H7 (cell line): ENCODE data around the gene SCGB1D2. TPM values are rescaled to one million over a fixed set of nuclear protein-coding genes. Genes with fewer than 3 reads are reported as not detected.

Source experiments
- DNase-seq: peaks from one replicate; pipeline ENCODE4 v3.0.0; 2012
- H3K27me3 ChIP-seq: 2 replicates; pipeline ENCODE4 v1.6.0; 2011; ENCODE audit warnings: mild to moderate bottlenecking, low read length; ENCODE audit not compliant: control insufficient read depth, insufficient read depth
- H3K36me3 ChIP-seq: replicated peaks from 2 replicates; pipeline ENCODE4 v1.5.1; 2011; ENCODE audit warnings: low read length; ENCODE audit not compliant: control insufficient read depth, insufficient read depth
- H3K4me3 ChIP-seq: 2 replicates; pipeline ENCODE4 v1.5.1; 2011; ENCODE audit warnings: low read depth, mild to moderate bottlenecking, control low read depth, low read length, moderate library complexity; ENCODE audit not compliant: insufficient read depth
- total RNA-seq: library from RNA; depleted of rRNA; stranded (reverse); fragments of >200 nt; shearing (Covaris generic); gene quantifications from 2 replicates; pipeline ENCODE4 v1.2.3, GENCODE V29; 2014

SCGB1D2 gene
- total RNA-seq, 1 experiment from 2014 or later: not detected

GRCh38 chr11:62236187-62236586 is 5.9 kb upstream of the SCGB1D2 start:
- Histone ChIP-seq H3K27me3 (no peaks in the 10 kb centered on the region; the same call in 1 of the 2 replicates), H3K36me3 (no peaks in the 10 kb centered on the region), H3K4me3 (no peak overlapping the region)
- DNase-seq: no peak

GRCh38 chr11:62237499-62237898 is 4.5 kb upstream of the SCGB1D2 start:
- H3K27me3 ChIP-seq: no peaks in the 10 kb centered on the region; the same call in 1 of the 2 replicates

GRCh38 chr11:62238151-62238550 is 3.9 kb upstream of the SCGB1D2 start:
- DNase-seq: no peak
- H3K36me3 ChIP-seq: no peaks in the 10 kb centered on the region
- no peaks in the 10 kb centered on the region; the same call in 1 of the 2 replicates for H3K27me3 ChIP-seq
- no peak overlapping the region for H3K4me3 ChIP-seq

More at GRCh38 chr11:62237499-62237898, 4.5 kb upstream of the SCGB1D2 start:
- no peak overlapping the region for H3K4me3 ChIP-seq
- no peaks in the 10 kb centered on the region for H3K36me3 ChIP-seq
- no peak for DNase-seq

- no peaks in the 10 kb centered on the region for H3K36me3 ChIP-seq
- DNase-seq: no peak
- H3K4me3 ChIP-seq: no peak overlapping the region
- no peaks in the 10 kb centered on the region; the same call in 1 of the 2 replicates for H3K27me3 ChIP-seq
Observed at GRCh38 chr11:62241095-62241494, 944 bp upstream of the SCGB1D2 start.

GRCh38 chr11:62245271-62245753 is 3.3 kb downstream of the SCGB1D2 start:
- Histone ChIP-seq H3K36me3 (no peaks in the 10 kb centered on the region), H3K4me3 (no peak overlapping the region), H3K27me3 (no peaks in the 10 kb centered on the region)
- DNase-seq: peak; percentile 62

- Histone ChIP-seq H3K27me3 (no peaks in the 10 kb centered on the region), H3K36me3 (no peaks in the 10 kb centered on the region), H3K4me3 (no peak overlapping the region)
- no peak for DNase-seq
Observed at GRCh38 chr11:62251698-62252097, 9.7 kb downstream of the SCGB1D2 start.

- Histone ChIP-seq H3K4me3 (no peak overlapping the region), H3K36me3 (no peaks in the 10 kb centered on the region), H3K27me3 (no peaks in the 10 kb centered on the region)
- no peak for DNase-seq
Observed at GRCh38 chr11:62253999-62254542, 12.0 kb downstream of the SCGB1D2 start.

GRCh38 chr11:62256281-62256680 is 14.2 kb downstream of the SCGB1D2 start:
- Histone ChIP-seq H3K4me3 (no peak overlapping the region), H3K27me3 (no peaks in the 10 kb centered on the region), H3K36me3 (no peaks in the 10 kb centered on the region)
- no peak for DNase-seq

- DNase-seq: no peak
- H3K4me3 ChIP-seq: no peak overlapping the region
Observed at GRCh38 chr11:62260261-62260953, 18.4 kb downstream of the SCGB1D2 start.

GRCh38 chr11:62264004-62264403 is 22.0 kb downstream of the SCGB1D2 start:
- no peak for DNase-seq
- H3K36me3 ChIP-seq: no peaks in the 10 kb centered on the region
- H3K27me3 ChIP-seq: no peaks in the 10 kb centered on the region
- H3K4me3 ChIP-seq: no peak overlapping the region

More at GRCh38 chr11:62260261-62260953, 18.4 kb downstream of the SCGB1D2 start:
- Histone ChIP-seq H3K27me3 (no peaks in the 10 kb centered on the region), H3K36me3 (no peaks in the 10 kb centered on the region)

GRCh38 chr11:62266558-62266957 is 24.5 kb downstream of the SCGB1D2 start:
- no peak overlapping the region for H3K4me3 ChIP-seq
- no peak for DNase-seq
- H3K27me3 ChIP-seq: no peaks in the 10 kb centered on the region
- H3K36me3 ChIP-seq: no peaks in the 10 kb centered on the region

- no peaks in the 10 kb centered on the region for H3K27me3 ChIP-seq
- H3K4me3 ChIP-seq: no peak overlapping the region
Observed at GRCh38 chr11:62267050-62267449, 25.0 kb downstream of the SCGB1D2 start.

GRCh38 chr11:62267576-62267975 is 25.5 kb downstream of the SCGB1D2 start:
- no peaks in the 10 kb centered on the region for H3K36me3 ChIP-seq
- no peaks in the 10 kb centered on the region for H3K27me3 ChIP-seq
- no peak for DNase-seq
- H3K4me3 ChIP-seq: no peak overlapping the region

More at GRCh38 chr11:62267050-62267449, 25.0 kb downstream of the SCGB1D2 start:
- H3K36me3 ChIP-seq: no peaks in the 10 kb centered on the region
- DNase-seq: no peak

GRCh38 chr11:62269654-62270278 is 27.7 kb downstream of the SCGB1D2 start, which contains the start of gene SCGB2A2:
Gene SCGB2A2, plus strand, starts transcription at chr11:62270158. Its CDS starts 59 bp downstream, at chr11:62270217.
- DNase-seq: peak; percentile 41
- H3K4me3 ChIP-seq: no peak within 1 kb of the TSS
- no peaks in the 10 kb centered on the region for H3K36me3 ChIP-seq
- no peaks in the 10 kb centered on the region for H3K27me3 ChIP-seq

- DNase-seq: peak; percentile 16
- no peaks in the 10 kb centered on the region for H3K27me3 ChIP-seq
- no peak overlapping the region for H3K4me3 ChIP-seq
- H3K36me3 ChIP-seq: no peaks in the 10 kb centered on the region
Observed at GRCh38 chr11:62273284-62273683, 31.2 kb downstream of the SCGB1D2 start.
